GM12872 (cell line): ENCODE results near the gene SNX5.

Experiments
- TF ChIP-seq, protein P1 (sequence below): IDR thresholded peaks from 3 replicates; pipeline ENCODE4 v1.5.1; 2011; ENCODE audit warnings: low read depth, mild to moderate bottlenecking, low read length, moderate library complexity; ENCODE audit not compliant: insufficient read depth

Gene SNX5

GRCh38 chr20:17956099-17956685 lies 12.4 kb downstream of the SNX5 start:
- TF ChIP-seq, protein P1, sequence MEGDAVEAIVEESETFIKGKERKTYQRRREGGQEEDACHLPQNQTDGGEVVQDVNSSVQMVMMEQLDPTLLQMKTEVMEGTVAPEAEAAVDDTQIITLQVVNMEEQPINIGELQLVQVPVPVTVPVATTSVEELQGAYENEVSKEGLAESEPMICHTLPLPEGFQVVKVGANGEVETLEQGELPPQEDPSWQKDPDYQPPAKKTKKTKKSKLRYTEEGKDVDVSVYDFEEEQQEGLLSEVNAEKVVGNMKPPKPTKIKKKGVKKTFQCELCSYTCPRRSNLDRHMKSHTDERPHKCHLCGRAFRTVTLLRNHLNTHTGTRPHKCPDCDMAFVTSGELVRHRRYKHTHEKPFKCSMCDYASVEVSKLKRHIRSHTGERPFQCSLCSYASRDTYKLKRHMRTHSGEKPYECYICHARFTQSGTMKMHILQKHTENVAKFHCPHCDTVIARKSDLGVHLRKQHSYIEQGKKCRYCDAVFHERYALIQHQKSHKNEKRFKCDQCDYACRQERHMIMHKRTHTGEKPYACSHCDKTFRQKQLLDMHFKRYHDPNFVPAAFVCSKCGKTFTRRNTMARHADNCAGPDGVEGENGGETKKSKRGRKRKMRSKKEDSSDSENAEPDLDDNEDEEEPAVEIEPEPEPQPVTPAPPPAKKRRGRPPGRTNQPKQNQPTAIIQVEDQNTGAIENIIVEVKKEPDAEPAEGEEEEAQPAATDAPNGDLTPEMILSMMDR = no peak

DNA sequence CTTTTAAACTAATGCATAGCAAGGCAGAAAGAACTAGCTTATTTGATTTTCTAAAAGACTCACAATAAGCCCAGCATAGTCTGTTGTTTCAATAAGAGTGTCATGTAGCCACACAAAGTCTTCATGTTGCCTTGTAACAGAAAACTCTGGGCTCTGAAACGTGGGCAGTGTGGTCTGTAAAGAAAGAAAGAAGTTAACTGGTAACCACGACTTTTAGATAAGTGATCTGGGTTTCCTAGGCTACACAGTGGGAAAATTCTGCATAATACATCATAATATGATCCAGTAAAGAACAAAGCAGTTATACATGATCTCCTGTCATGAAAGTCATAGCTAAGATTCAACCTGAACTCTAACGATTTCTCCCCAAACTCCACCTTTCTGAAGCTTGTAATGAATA lies 13.3 kb downstream of the SNX5 start:
- TF ChIP-seq, protein P1 = no peak

DNA sequence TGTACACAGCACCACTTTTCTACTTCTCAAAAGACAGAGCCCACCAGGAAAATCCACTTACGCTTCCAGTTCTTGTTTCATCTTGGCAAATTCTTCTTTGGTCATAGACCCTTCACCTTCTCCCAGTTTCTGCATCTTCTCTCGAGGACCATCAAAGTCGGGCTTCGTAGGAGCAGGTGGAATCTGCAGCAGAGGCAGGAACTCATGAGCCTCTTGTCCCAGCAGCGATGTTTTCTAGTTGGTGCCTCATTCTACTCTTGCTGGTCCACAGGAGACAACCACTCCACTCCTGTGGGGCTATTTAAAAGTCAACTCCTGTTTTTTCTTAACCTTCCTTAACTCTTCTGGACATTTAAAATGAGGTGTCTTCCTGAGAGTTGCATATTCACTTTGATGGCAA lies 14.7 kb downstream of the SNX5 start:
- TF ChIP-seq, protein P1 = no peak

DNA sequence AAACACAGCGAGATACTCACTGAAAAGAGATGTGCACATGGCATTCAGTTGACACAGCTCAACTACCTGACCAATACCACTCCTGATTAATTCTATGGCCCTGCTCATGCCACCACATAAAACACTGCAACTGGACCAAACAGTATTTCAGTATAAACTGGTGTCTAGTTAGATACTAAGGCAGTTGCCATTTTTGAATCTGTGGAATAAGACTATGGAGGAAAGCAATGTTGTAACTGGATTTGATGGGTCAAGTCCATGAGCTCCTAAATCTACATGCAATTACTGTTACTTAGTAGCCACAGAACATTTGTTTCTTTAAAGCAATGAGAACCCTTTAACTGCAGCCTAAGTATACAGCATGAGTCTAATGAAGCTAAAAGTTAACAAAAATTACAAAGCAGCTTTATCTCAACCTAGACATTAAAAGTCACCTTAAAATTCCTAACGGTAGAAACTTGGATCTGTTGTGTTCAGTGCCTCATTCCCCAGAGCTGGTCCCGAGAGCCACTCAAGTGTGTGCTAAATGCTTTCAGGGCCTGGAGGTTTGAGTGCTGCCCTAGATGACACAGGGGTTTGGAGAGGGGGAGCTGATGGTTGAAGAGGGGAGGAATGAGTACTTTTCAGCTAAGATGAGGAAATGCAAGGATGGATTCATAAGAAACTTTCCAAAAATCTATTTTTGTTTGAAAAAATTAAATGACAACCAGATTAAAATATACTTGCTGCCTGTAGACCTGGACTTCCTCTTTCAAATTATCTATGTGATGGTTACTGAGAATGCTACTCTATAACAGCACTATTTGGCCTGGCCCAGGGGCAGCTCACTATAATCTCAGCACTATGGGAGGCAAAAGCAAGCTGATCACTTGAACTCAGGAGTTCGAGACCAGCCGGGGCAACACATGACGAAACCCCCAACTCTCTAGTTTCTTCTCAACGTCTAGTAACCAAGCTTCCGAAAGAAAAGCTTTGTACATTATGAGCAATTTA lies 15.6 kb downstream of the SNX5 start:
- TF ChIP-seq, protein P1 = no peak

DNA sequence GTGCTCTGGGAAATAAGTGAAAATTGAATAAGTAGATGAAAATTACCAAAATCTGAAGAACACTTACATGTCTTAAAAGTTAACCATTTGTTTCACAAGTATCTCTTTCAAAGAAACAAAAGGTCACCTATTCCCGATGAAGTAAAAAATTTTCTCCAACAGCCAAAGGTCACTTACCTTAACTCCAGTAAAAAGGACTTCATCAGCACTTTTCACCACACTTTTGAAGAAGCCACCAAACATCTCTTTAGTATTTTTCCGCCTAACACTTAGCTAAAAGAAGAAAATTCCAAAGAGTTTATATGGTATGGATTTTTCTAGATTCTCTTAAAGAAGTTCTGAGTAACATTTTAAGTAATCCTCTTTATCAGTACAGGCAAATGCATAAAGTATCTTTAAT lies 17.3 kb downstream of the SNX5 start:
- TF ChIP-seq, protein P1 = no peak

DNA sequence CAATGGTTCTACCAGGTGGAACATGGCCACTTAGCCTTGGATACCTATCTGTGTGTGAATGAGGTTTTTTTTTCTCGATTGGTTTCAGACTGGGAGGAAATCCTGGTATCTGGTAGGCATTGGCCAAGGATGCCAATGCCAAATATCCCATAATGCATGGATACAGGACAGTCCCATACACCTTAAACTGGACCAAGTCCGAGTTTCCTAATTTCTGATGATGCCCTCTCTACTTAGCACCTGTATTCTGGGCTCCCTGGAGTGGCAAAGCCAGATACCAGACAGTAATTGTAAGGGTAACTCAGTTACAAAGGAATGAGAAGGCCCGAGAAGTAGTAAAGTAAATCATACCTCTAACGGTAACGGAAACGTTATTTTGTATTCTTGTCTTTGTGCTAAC lies 17.9 kb downstream of the SNX5 start:
- TF ChIP-seq, protein P1 = no peak

- TF ChIP-seq, protein P1 = no peak
Measured at GRCh38 chr20:17949899-17950298, 18.7 kb downstream of the SNX5 start.
